GDM1 (cell line): ENCODE data around the gene CSMD2.
A peak's percentile ranks its signal among the peaks of the same experiment; 100 is the strongest.

Source experiments
- DNase-seq: peaks from one replicate; lab custom pipeline; 2025; lab: John Stamatoyannopoulos, UW

CSMD2 gene

GRCh38 chr1:33713058-33713877 is 451.8 kb downstream of the CSMD2 start:
- no peak for DNase-seq

GRCh38 chr1:33712186-33712585 is 452.8 kb downstream of the CSMD2 start:
- no peak for DNase-seq

- DNase-seq, result no peak
These were observed 453.5 kb downstream of the CSMD2 start for GRCh38 chr1:33711511-33711910.

GRCh38 chr1:33710967-33711366 is 454.1 kb downstream of the CSMD2 start:
- DNase-seq, result no peak

- DNase-seq, result no peak
These were observed 455.0 kb downstream of the CSMD2 start for GRCh38 chr1:33709783-33710718.

- no peak for DNase-seq
These were observed 455.8 kb downstream of the CSMD2 start for GRCh38 chr1:33709174-33709782.

GRCh38 chr1:33706634-33707255 is 458.3 kb downstream of the CSMD2 start:
- no peak for DNase-seq

- DNase-seq, result no peak
These were observed 461.6 kb downstream of the CSMD2 start for GRCh38 chr1:33703464-33703863.

GRCh38 chr1:33698361-33699035 is 466.5 kb downstream of the CSMD2 start:
- no peak for DNase-seq

- no peak for DNase-seq
These were observed 467.2 kb downstream of the CSMD2 start for GRCh38 chr1:33697816-33698215.

GRCh38 chr1:33696962-33697361 is 468.1 kb downstream of the CSMD2 start:
- DNase-seq, result no peak

- DNase-seq, result no peak
These were observed 468.7 kb downstream of the CSMD2 start for GRCh38 chr1:33696311-33696710.

GRCh38 chr1:33692206-33693188 is 472.5 kb downstream of the CSMD2 start:
- peak; percentile 2 for DNase-seq

GRCh38 chr1:33687000-33687399 is 478.0 kb downstream of the CSMD2 start:
- no peak for DNase-seq

GRCh38 chr1:33686551-33686950 is 478.5 kb downstream of the CSMD2 start:
- DNase-seq, result no peak

GRCh38 chr1:33685256-33685655 is 479.8 kb downstream of the CSMD2 start:
- DNase-seq, result no peak

GRCh38 chr1:33684396-33685179 is 480.4 kb downstream of the CSMD2 start:
- no peak for DNase-seq

- no peak for DNase-seq
These were observed 481.1 kb downstream of the CSMD2 start for GRCh38 chr1:33683913-33684312.

- no peak for DNase-seq
These were observed 482.7 kb downstream of the CSMD2 start for GRCh38 chr1:33682371-33682770.
